Right atrium auricular region (tissue), 2 donors: ENCODE measurements around the gene AKR1B1. TPM values are rescaled to one million over a fixed set of nuclear protein-coding genes. Genes with fewer than 3 reads are reported as not detected.

Experiments used
- DNase-seq: peaks from one replicate; pipeline ENCODE4 v3.0.0-alpha.2; 2019; ENCODE audit warnings: low spot score
- H3K27ac ChIP-seq, 2 donors: fragments of 200-600 bp; sonication (generic); 1 replicate in 1 of 2; 2 replicates in 1 of 2; pipeline ENCODE4 v1.5.1; 2016 to 2019
- H3K27me3 ChIP-seq, 2 donors: fragments of 200-600 bp; sonication (generic); one replicate each; pipeline versions ENCODE4 v1.5.1 to v1.6.0; 2017 to 2019
- H3K36me3 ChIP-seq: fragments of 200-600 bp; sonication (generic); one replicate; pipeline ENCODE4 v1.5.1; 2016
- H3K4me1 ChIP-seq, 2 donors: fragments of 200-600 bp; sonication (generic); one replicate each; pipeline versions ENCODE4 v1.5.1 to v1.6.0; 2017 to 2019
- H3K4me3 ChIP-seq, 2 donors: fragments of 200-600 bp; sonication (generic); 1 replicate in 1 of 2; 2 replicates in 1 of 2; pipeline ENCODE4 v1.5.1; 2017 to 2019; ENCODE audit warnings: mild to moderate bottlenecking in 1 of 2, moderate library complexity in 1 of 2
- H3K9me3 ChIP-seq, 2 donors: fragments of 200-600 bp; sonication (generic); one replicate each; pipeline ENCODE4 v1.5.1; 2019
- CTCF ChIP-seq, 2 donors: fragments of 200-600 bp; sonication (generic); IDR thresholded peaks; one replicate each; pipeline ENCODE4 v1.5.1; 2019; ENCODE audit warnings: antibody characterized with exemption in 2 of 2
- total RNA-seq, 2 donors: library from RNA; depleted of rRNA; stranded (reverse); fragments of >200 nt; gene quantifications; one replicate each; pipeline ENCODE4 v1.1.0, GENCODE V29; 2016

AKR1B1 gene
- total RNA-seq, 2 donors from 2014 or later, result 69.1 to 261 TPM

- TF ChIP-seq CTCF (IDR thresholded peaks at IDR 0.05), result no peak
- Histone ChIP-seq H3K4me3 (no peak overlapping the region), H3K9me3 (no peaks in the 10 kb centered on the region)
Observed at GRCh38 chr7:134415700-134416099, 43.2 kb downstream of the AKR1B1 start.

GRCh38 chr7:134414109-134414508 lies 44.8 kb downstream of the AKR1B1 start:
- H3K9me3 ChIP-seq, result no peaks in the 10 kb centered on the region
- TF ChIP-seq CTCF (IDR thresholded peaks at IDR 0.05), result no peak
- no peaks in the 10 kb centered on the region for H3K36me3 ChIP-seq
- DNase-seq, result no peak
- no peak overlapping the region for H3K4me3 ChIP-seq
- no peaks in the 10 kb centered on the region for H3K27me3 ChIP-seq
- no peak overlapping the region for H3K27ac ChIP-seq
- no peaks in the 10 kb centered on the region for H3K4me1 ChIP-seq

More at GRCh38 chr7:134415700-134416099, 43.2 kb downstream of the AKR1B1 start:
- Histone ChIP-seq H3K27me3 (no peaks in the 10 kb centered on the region), H3K4me1 (no peaks in the 10 kb centered on the region), H3K36me3 (no peaks in the 10 kb centered on the region), H3K27ac (no peak overlapping the region)
- DNase-seq, result no peak

- Histone ChIP-seq H3K9me3 (no peaks in the 10 kb centered on the region), H3K4me3 (no peak overlapping the region), H3K36me3 (no peaks in the 10 kb centered on the region), H3K27me3 (no peaks in the 10 kb centered on the region), H3K27ac (no peak overlapping the region), H3K4me1 (no peaks in the 10 kb centered on the region)
- no peak for TF ChIP-seq CTCF (IDR thresholded peaks at IDR 0.05)
- DNase-seq, result no peak
Observed at GRCh38 chr7:134407311-134407710, 51.6 kb downstream of the AKR1B1 start.

GRCh38 chr7:134406431-134406830 lies 52.5 kb downstream of the AKR1B1 start:
- H3K27ac ChIP-seq, result no peak overlapping the region
- no peak for DNase-seq
- H3K27me3 ChIP-seq, result no peaks in the 10 kb centered on the region
- TF ChIP-seq CTCF (IDR thresholded peaks at IDR 0.05), result no peak
- H3K36me3 ChIP-seq, result no peaks in the 10 kb centered on the region
- no peaks in the 10 kb centered on the region for H3K4me1 ChIP-seq
- H3K9me3 ChIP-seq, result no peaks in the 10 kb centered on the region
- no peak overlapping the region for H3K4me3 ChIP-seq

- Histone ChIP-seq H3K9me3 (no peaks in the 10 kb centered on the region), H3K36me3 (no peaks in the 10 kb centered on the region), H3K4me3 (no peak overlapping the region), H3K27me3 (no peaks in the 10 kb centered on the region), H3K4me1 (no peaks in the 10 kb centered on the region), H3K27ac (no peak overlapping the region)
- TF ChIP-seq CTCF (IDR thresholded peaks at IDR 0.05), result no peak
- DNase-seq, result no peak
Observed at GRCh38 chr7:134405299-134405698, 53.6 kb downstream of the AKR1B1 start.

GRCh38 chr7:134403062-134403461 lies 55.8 kb downstream of the AKR1B1 start:
- H3K4me1 ChIP-seq, result no peaks in the 10 kb centered on the region
- DNase-seq, result no peak
- no peaks in the 10 kb centered on the region for H3K27me3 ChIP-seq
- H3K9me3 ChIP-seq, result no peaks in the 10 kb centered on the region
- H3K36me3 ChIP-seq, result no peaks in the 10 kb centered on the region
- H3K4me3 ChIP-seq, result no peak overlapping the region
- H3K27ac ChIP-seq, result no peak overlapping the region
- TF ChIP-seq CTCF (IDR thresholded peaks at IDR 0.05), result no peak
